ENCODE results near the gene RALB.

RALB gene

DNA sequence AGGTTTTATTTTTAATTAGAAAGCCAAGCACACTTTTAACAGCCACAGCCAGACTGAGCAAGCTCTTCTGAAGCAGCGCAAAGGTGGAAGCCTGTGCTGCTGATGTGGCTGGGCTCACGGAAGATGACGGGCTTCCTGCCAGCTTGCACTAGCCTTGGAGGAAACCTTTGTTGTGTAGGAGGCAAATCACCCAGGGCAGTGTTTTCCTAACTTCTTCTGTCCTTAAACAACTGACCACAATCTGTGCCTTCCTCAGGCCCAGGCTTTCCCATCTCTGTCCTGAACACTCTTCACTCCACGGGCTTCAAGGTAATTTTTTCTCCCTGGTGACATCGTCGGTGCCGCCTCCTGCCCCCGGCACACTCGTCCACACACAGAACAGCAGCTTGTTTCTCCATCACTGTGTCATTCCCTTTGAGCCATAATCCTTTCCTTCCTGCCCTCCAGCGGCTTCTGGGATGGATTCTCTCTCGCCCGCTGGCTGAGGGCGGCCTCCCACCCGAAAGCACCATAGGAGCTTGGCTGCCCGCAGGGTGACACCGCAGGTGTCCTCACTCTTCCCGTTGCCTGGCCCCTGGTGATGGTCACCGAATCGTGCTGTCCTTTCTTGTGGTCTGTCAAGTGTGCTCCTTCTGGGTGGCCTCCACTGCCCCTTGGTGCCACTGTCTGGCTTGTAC is 62.2 kb downstream of the RALB start:
- TF ChIP-seq GATA2 (IDR thresholded peaks at IDR 0.05; ENCODE audit: low read depth, low read length) (no peak), GATA3 (IDR thresholded peaks at IDR 0.05; ENCODE audit: low read depth, low read length) (no peak)

DNA sequence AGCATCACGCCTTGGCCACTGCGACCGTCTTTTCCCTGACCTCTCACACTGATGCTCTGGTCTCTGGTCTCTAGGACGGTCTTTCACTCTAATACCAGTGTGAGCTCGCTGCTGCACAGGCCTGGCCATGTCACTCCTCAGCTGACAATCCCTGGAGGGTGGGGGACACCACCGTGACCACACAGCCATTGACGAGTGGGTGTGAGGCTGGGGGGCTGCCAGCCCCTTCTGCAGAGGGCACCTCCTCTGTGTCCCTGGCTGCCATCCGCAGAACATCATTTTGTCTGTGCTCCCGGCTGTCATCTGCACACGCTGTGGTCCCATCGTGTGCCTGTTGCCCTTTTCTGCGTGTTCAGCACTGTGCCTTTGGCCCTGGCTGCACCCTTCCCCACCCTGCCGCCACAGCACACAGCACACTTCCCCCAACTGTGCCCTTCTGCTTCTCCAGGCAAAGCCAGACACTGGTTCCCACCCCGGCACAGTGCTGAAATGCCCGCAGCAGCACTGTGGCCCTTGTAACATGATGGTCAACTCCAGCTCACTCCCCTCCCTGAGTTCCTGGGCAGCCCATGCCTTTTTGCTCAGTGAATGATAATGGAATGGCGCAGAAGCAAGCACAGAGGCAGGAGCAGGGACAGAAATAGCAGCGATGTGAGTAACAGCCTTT is 62.8 kb downstream of the RALB start:
- TF ChIP-seq GATA2 (IDR thresholded peaks at IDR 0.05; ENCODE audit: low read depth, low read length): no peak
- no peak for TF ChIP-seq GATA3 (IDR thresholded peaks at IDR 0.05; ENCODE audit: low read depth, low read length)

DNA sequence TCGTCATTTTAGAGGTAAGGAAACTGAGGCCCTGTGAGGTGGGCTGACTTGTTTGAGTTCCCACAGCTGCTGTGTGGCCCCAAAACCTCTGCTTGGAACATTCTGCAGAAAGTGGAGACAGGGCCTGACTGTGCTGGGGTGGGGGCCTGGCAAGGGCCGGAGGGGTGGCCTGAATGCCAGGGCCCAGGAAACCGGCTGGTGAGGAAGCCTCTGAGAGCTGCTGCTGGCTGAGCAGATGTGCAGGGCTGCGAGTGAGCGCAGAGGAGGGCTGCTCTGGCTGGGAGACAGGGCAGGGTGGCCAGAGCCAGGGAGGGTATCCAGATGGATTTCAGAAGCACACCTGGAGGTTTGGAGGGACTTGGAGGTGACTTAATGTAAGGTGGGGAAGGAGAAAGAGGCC is 63.4 kb downstream of the RALB start:
- TF ChIP-seq GATA2 (IDR thresholded peaks at IDR 0.05; ENCODE audit: low read depth, low read length) (no peak), GATA3 (IDR thresholded peaks at IDR 0.05; ENCODE audit: low read depth, low read length) (no peak)

DNA sequence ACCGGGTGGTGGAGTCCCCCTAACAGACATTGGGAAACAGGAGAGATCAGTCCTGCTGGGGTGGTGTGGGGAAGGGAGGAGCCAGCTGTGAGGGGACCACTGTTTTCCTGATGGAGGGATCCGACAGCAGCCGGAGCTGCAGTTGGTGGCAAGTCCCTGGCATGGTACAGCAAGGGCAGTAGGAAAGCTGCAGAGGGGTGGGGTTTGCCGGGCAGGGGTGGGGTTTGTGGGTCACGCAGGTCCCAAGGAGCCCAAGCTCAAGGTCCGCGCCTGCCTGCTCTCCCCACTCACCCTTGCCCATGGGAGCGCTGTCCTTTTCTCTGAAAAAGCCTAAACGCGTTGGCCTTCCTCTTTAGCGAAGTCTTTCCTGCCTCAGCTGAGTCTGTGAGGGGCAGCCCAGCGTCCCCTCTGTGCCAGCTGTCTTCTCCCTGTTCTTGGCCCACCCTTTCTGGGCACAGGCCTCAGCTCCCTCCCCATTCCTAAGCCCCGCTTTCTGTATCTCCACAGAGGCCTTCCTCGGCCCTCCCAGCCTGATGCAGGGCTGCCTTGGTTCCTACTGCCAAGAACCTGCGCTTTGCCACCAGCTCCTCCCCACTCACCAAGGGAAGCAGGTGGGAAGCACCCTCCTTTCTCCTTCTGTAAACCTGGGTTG is 64.0 kb downstream of the RALB start:
- TF ChIP-seq GATA3 (IDR thresholded peaks at IDR 0.05; ENCODE audit: low read depth, low read length): no peak
- TF ChIP-seq GATA2 (IDR thresholded peaks at IDR 0.05; ENCODE audit: low read depth, low read length): no peak

GRCh38 chr2:120317180-120317533 is 64.5 kb downstream of the RALB start:
- TF ChIP-seq GATA2 (IDR thresholded peaks at IDR 0.05; ENCODE audit: low read depth, low read length): no peak
- TF ChIP-seq GATA3 (IDR thresholded peaks at IDR 0.05; ENCODE audit: low read depth, low read length): no peak

GRCh38 chr2:120317916-120318315 is 65.3 kb downstream of the RALB start:
- TF ChIP-seq GATA2 (IDR thresholded peaks at IDR 0.05; ENCODE audit: low read depth, low read length): no peak
- no peak for TF ChIP-seq GATA3 (IDR thresholded peaks at IDR 0.05; ENCODE audit: low read depth, low read length)

GRCh38 chr2:120318626-120319025 is 66.0 kb downstream of the RALB start:
- no peak for TF ChIP-seq GATA3 (IDR thresholded peaks at IDR 0.05; ENCODE audit: low read depth, low read length)
- TF ChIP-seq GATA2 (IDR thresholded peaks at IDR 0.05; ENCODE audit: low read depth, low read length): no peak

GRCh38 chr2:120319123-120319522 is 66.5 kb downstream of the RALB start:
- TF ChIP-seq GATA3 (IDR thresholded peaks at IDR 0.05; ENCODE audit: low read depth, low read length): no peak

DNA sequence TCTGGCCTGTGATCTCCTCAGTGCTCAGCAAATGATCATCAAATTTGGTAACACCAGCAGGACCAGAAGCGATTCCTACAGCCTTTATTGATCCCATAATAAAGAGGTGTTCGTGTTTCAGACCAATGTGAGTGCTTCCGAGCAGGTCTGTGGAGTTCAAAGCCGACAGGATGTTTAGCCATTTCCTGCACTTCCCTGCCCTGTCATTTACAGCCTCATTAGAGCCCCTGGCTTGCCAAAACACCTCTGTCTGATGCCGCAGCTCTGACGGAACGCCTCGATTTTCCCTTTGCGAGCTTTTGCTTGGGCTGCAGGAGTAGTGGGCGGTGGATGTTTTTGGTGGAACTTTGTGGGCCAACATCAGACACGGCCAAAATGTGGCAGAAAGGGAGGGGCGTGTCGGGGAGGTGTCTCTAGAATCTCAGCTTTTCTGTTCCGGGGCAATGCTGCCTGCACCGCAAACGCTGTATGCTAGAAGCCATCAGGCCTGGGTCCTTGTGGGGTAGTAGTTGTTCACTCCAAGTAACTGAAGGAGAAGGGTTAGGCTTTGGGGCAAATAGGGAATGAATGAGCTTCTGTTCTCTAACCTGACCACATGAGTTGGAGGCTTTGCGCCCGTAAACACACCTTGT is 67.2 kb downstream of the RALB start:
- TF ChIP-seq GATA3 (IDR thresholded peaks at IDR 0.05; ENCODE audit: low read depth, low read length) (no peak), GATA2 (IDR thresholded peaks at IDR 0.05; ENCODE audit: low read depth, low read length) (no peak)

GRCh38 chr2:120320318-120320851 is 67.7 kb downstream of the RALB start:
- no peak for TF ChIP-seq GATA3 (IDR thresholded peaks at IDR 0.05; ENCODE audit: low read depth, low read length)
- no peak for TF ChIP-seq GATA2 (IDR thresholded peaks at IDR 0.05; ENCODE audit: low read depth, low read length)

GRCh38 chr2:120321721-120322284 is 69.2 kb downstream of the RALB start:
- TF ChIP-seq GATA3 (IDR thresholded peaks at IDR 0.05; ENCODE audit: low read depth, low read length) (no peak), GATA2 (IDR thresholded peaks at IDR 0.05; ENCODE audit: low read depth, low read length) (no peak)

GRCh38 chr2:120322329-120322728 is 69.7 kb downstream of the RALB start:
- TF ChIP-seq GATA3 (IDR thresholded peaks at IDR 0.05; ENCODE audit: low read depth, low read length): no peak
- TF ChIP-seq GATA2 (IDR thresholded peaks at IDR 0.05; ENCODE audit: low read depth, low read length): no peak

GRCh38 chr2:120323214-120323613 is 70.6 kb downstream of the RALB start:
- no peak for TF ChIP-seq GATA3 (IDR thresholded peaks at IDR 0.05; ENCODE audit: low read depth, low read length)
- no peak for TF ChIP-seq GATA2 (IDR thresholded peaks at IDR 0.05; ENCODE audit: low read depth, low read length)

DNA sequence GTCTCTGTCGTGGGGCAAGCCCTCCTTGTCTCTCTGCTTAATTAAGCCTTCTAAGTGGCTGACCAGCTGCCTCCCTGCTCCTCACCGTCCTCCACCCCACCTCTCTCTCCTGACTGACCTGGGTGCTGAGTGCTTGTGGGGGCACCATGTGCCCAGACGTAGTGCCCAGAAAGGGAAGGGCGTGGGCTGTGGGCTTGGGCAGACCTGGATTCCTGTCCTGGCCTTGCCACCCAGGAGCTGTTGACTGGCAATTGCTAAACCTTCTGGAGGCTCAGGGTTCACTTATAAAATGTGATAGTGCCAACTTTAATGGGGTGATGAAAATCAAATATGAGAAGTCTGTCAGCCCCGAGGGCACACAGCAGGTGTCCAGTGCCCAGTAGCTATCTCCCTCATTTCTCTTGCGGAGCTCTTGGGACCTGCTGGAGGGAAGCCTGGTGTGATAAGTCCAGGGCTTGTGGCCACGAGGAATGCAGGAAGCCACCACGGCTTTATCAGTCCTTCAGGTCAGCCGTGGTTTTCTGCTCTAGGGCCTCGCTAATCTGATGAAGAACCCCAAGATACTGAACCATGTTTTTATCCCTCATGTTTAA is 71.3 kb downstream of the RALB start:
- TF ChIP-seq GATA3 (IDR thresholded peaks at IDR 0.05; ENCODE audit: low read depth, low read length): no peak

All from SH-SY5Y (cell line).